SK-N-SH treated with all-trans-retinoic acid at 6 μM for 48 hours (cell line): ENCODE measurements around the gene NKX2-2.

Experiments
- BACH2 ChIP-seq: fragments of 250-450 bp; sonication (Bioruptor Pico); IDR thresholded peaks from 2 replicates; pipeline ENCODE4 v1.9.0; 2021; ENCODE audit warnings: mild to moderate bottlenecking, borderline replicate concordance
- CREB5 ChIP-seq: fragments of 250-450 bp; sonication (Bioruptor Pico); IDR thresholded peaks from 2 replicates; pipeline ENCODE4 v1.5.1; 2020; ENCODE audit warnings: low read depth, mild to moderate bottlenecking, moderate library complexity
- PATZ1 ChIP-seq: fragments of 250-450 bp; sonication (Bioruptor Pico); IDR thresholded peaks from 2 replicates; pipeline ENCODE4 v1.8.0; 2020; ENCODE audit warnings: mild to moderate bottlenecking, moderate library complexity, borderline replicate concordance
- RARB ChIP-seq: fragments of 250-450 bp; sonication (Bioruptor Pico); IDR thresholded peaks from 2 replicates; pipeline ENCODE4 v1.8.0; 2021; ENCODE audit warnings: mild to moderate bottlenecking, moderate library complexity
- ZFP3 ChIP-seq: fragments of 250-450 bp; sonication (Bioruptor Pico); IDR thresholded peaks from 2 replicates; pipeline ENCODE4 v1.5.0; 2020; ENCODE audit warnings: mild to moderate bottlenecking, moderate library complexity
- ZNF565 ChIP-seq: fragments of 450-650 bp; formaldehyde crosslinking; conservative IDR thresholded peaks from 2 replicates; pipeline ENCODE4 v1.5.0; 2020; ENCODE audit warnings: low read depth, mild to moderate bottlenecking, moderate library complexity

GRCh38 chr20:21516861-21517565, 3.1 kb upstream of the NKX2-2 start:
- TF ChIP-seq CREB5 (no peak), RARB (CRISPR knock-in tag) (no peak), BACH2 (CRISPR knock-in tag) (no peak), ZFP3 (CRISPR knock-in tag) (no peak), PATZ1 (CRISPR knock-in tag) (no peak), ZNF565 (no peak)
